GM12892 (cell line): Measurements from ENCODE around the gene FN1.

ENCODE experiments used
- POLR2A ChIP-seq: IDR thresholded peaks from 2 replicates; pipeline ENCODE4 v1.6.1; 2011; ENCODE audit warnings: low read depth, low read length, control low read depth
- POLR2AphosphoS5 ChIP-seq: IDR thresholded peaks from 2 replicates; pipeline ENCODE4 v1.6.1; 2011; ENCODE audit warnings: low read depth, low read length, control low read depth
- TAF1 ChIP-seq: IDR thresholded peaks from 2 replicates; pipeline ENCODE4 v1.6.1; 2011; ENCODE audit warnings: low read depth, mild to moderate bottlenecking, control low read depth, low read length, borderline replicate concordance

GRCh38 chr2:215392687-215393270, 43.1 kb downstream of the FN1 start:
- TF ChIP-seq POLR2A (no peak), POLR2AphosphoS5 (no peak), TAF1 (no peak)
